ENCODE data around the gene GABRP. TPM values are rescaled to one million over a fixed set of nuclear protein-coding genes. Genes with fewer than 3 reads are reported as not detected.

GABRP gene
- polyA plus RNA-seq, 3 donors = not detected

- Histone ChIP-seq H3K27me3 (ENCODE audit: control insufficient read depth in 2 of 2, insufficient read depth in 2 of 2, low read length in 2 of 2) (no peaks in the 10 kb centered on the region), H3K36me3 (replicated peaks in 1 of 2; ENCODE audit: control insufficient read depth in 1 of 2, insufficient read depth in 2 of 2, low read length in 2 of 2) (no peaks in the 10 kb centered on the region), H3K79me2 (ENCODE audit: insufficient read depth, low read length) (no peaks in the 10 kb centered on the region), H4K20me1 (ENCODE audit: insufficient read depth, low read length) (no peaks in the 10 kb centered on the region), H3K9ac (ENCODE audit: insufficient read depth, low read length, poor library complexity, severe bottlenecking) (no peak overlapping the region), H3K4me1 (ENCODE audit: control insufficient read depth in 1 of 2, insufficient read depth in 2 of 2, low read length in 2 of 2) (no peaks in the 10 kb centered on the region), H2AFZ (ENCODE audit: insufficient read depth, low read depth, low read length, poor library complexity, severe bottlenecking) (no peak overlapping the region), H3K27ac (ENCODE audit: low read depth in 1 of 2, low read length in 2 of 2) (no peak overlapping the region), H3K9me3 (replicated peaks in 1 of 2; ENCODE audit: control insufficient read depth in 1 of 2, insufficient read depth in 1 of 2, low read length in 2 of 2) (no peaks in the 10 kb centered on the region), H3K4me2 (replicated peaks; ENCODE audit: extremely low read depth, low read length, poor library complexity, severe bottlenecking) (no peak overlapping the region), H3K4me3 (replicated peaks in 1 of 3; ENCODE audit: low read depth in 2 of 3, low read length in 3 of 3) (no peak overlapping the region)
- no peaks in the 10 kb centered on the region for H3K36me3 Mint-ChIP-seq
- no peak overlapping the region for H3K4me3 Mint-ChIP-seq
- no peak overlapping the region for H3K27ac Mint-ChIP-seq
- DNase-seq = no peak
- no peaks in the 10 kb centered on the region for H3K9me3 Mint-ChIP-seq
- intact Hi-C loops (cut with micrococcal nuclease) = loop anchor here in 1 of 2 donors (10.0 kb wide), 1 partner anchor 1429 kb away; no protein-coding TSS in a partner anchor
- peaks cover 1 to 3% (median 2%) of the 10 kb centered on the region in 3 donors for H3K27me3 Mint-ChIP-seq (ENCODE audit: low read depth in 3 of 3)
- no CpG with 5 or more reads among the region's 3 CpGs for WGBS (ENCODE audit: insufficient coverage)
- H3K4me1 Mint-ChIP-seq = no peaks in the 10 kb centered on the region
- no peak for TF ChIP-seq CTCF (IDR thresholded peaks at IDR 0.05)
Measured at GRCh38 chr5:170785416-170785815, 1.9 kb downstream of the GABRP start.

- no peak for TF ChIP-seq CTCF (IDR thresholded peaks at IDR 0.05)
- Mint-ChIP-seq H3K9me3 (no peaks in the 10 kb centered on the region), H3K27ac (no peak overlapping the region), H3K36me3 (no peaks in the 10 kb centered on the region), H3K27me3 (ENCODE audit: low read depth in 3 of 3) (peaks cover 2 to 4% (median 2%) of the 10 kb centered on the region in 3 donors), H3K4me3 (no peak overlapping the region), H3K4me1 (no peaks in the 10 kb centered on the region)
- no peak overlapping the region for H2AFZ ChIP-seq (ENCODE audit: insufficient read depth, low read depth, low read length, poor library complexity, severe bottlenecking)
- no peaks in the 10 kb centered on the region for H3K36me3 ChIP-seq (replicated peaks in 1 of 2; ENCODE audit: control insufficient read depth in 1 of 2, insufficient read depth in 2 of 2, low read length in 2 of 2)
- no peak overlapping the region for H3K27ac ChIP-seq (ENCODE audit: low read depth in 1 of 2, low read length in 2 of 2)
- intact Hi-C loops (cut with micrococcal nuclease) = loop anchor here in 1 of 2 donors (10.0 kb wide), 1 partner anchor 1428 kb away; no protein-coding TSS in a partner anchor
- H3K4me2 ChIP-seq (replicated peaks; ENCODE audit: extremely low read depth, low read length, poor library complexity, severe bottlenecking) = no peak overlapping the region
- no peaks in the 10 kb centered on the region for H3K9me3 ChIP-seq (replicated peaks in 1 of 2; ENCODE audit: control insufficient read depth in 1 of 2, insufficient read depth in 1 of 2, low read length in 2 of 2)
- WGBS (ENCODE audit: insufficient coverage) = 92% methylated on average over 4 of the region's 5 CpGs
- no peak for DNase-seq
- H3K9ac ChIP-seq (ENCODE audit: insufficient read depth, low read length, poor library complexity, severe bottlenecking) = no peak overlapping the region
- no peak overlapping the region for H3K4me3 ChIP-seq (replicated peaks in 1 of 3; ENCODE audit: low read depth in 2 of 3, low read length in 3 of 3)
- no peaks in the 10 kb centered on the region for H3K27me3 ChIP-seq (ENCODE audit: control insufficient read depth in 2 of 2, insufficient read depth in 2 of 2, low read length in 2 of 2)
- H3K4me1 ChIP-seq (ENCODE audit: control insufficient read depth in 1 of 2, insufficient read depth in 2 of 2, low read length in 2 of 2) = no peaks in the 10 kb centered on the region
- H4K20me1 ChIP-seq (ENCODE audit: insufficient read depth, low read length) = no peaks in the 10 kb centered on the region
- H3K79me2 ChIP-seq (ENCODE audit: insufficient read depth, low read length) = no peaks in the 10 kb centered on the region
Measured at GRCh38 chr5:170787216-170787615, 3.7 kb downstream of the GABRP start.

Measured in CD14-positive monocyte (primary cell).